Gastroesophageal sphincter (tissue), 4 donors: ENCODE data around the gene TAS2R39. TPM values are rescaled to one million over a fixed set of nuclear protein-coding genes. Genes with fewer than 3 reads are reported as not detected.

Source experiments
- ATAC-seq: fragments of 150-250 bp; one replicate; pipeline ENCODE4 v1.9.1; 2016; ENCODE audit warnings: mild to moderate bottlenecking, moderate library complexity
- H3K27ac ChIP-seq, 4 donors: fragments of 200-600 bp; sonication (generic) in 3 of 4; 1 replicate in 3 of 4; 2 replicates in 1 of 4; pipeline ENCODE4 v1.5.1; 2016 to 2019
- H3K27me3 ChIP-seq: fragments of 200-600 bp; sonication (generic); one replicate; pipeline ENCODE4 v1.5.1; 2019
- H3K36me3 ChIP-seq, 2 donors: fragments of 200-600 bp; sonication (generic); one replicate each; pipeline ENCODE4 v1.5.1; 2019; ENCODE audit warnings: control low read depth in 1 of 2
- H3K4me1 ChIP-seq, 3 donors: fragments of 200-600 bp; sonication (generic); 1 replicate in 2 of 3; 2 replicates in 1 of 3; pipeline ENCODE4 v1.5.1; 2016 to 2019; ENCODE audit warnings: control low read depth in 2 of 3
- H3K4me3 ChIP-seq, 2 donors: fragments of 200-600 bp; sonication (generic); one replicate each; pipeline ENCODE4 v1.5.1; 2019; ENCODE audit warnings: mild to moderate bottlenecking in 1 of 2, moderate library complexity in 1 of 2
- H3K9me3 ChIP-seq, 3 donors: fragments of 200-600 bp; sonication (generic); one replicate each; pipeline ENCODE4 v1.5.1; 2017 to 2019; ENCODE audit warnings: control low read depth in 2 of 3
- EP300 ChIP-seq: sonication (generic); formaldehyde crosslinking; IDR thresholded peaks from one replicate; pipeline ENCODE4 v1.6.1; 2017; ENCODE audit warnings: antibody characterized with exemption, mild to moderate bottlenecking
- POLR2A ChIP-seq, 2 donors: fragments of 450-650 bp; IDR thresholded peaks; one replicate each; pipeline ENCODE4 v1.6.1; 2017; ENCODE audit warnings: antibody characterized with exemption in 2 of 2, mild to moderate bottlenecking in 2 of 2, moderate library complexity in 1 of 2
- POLR2AphosphoS5 ChIP-seq: sonication (generic); formaldehyde crosslinking; IDR thresholded peaks from one replicate; pipeline ENCODE4 v1.6.1; 2017; ENCODE audit warnings: antibody characterized with exemption
- WGBS, 2 donors: methylation state at CpG; one replicate each; pipeline ENCODE4 v1.1.5; 2018; ENCODE audit warnings: low coverage in 1 of 2; 5-methylcytosine and 5-hydroxymethylcytosine counted together
- total RNA-seq, 4 donors: library from RNA; depleted of rRNA; stranded (reverse); fragments of >200 nt; gene quantifications; one replicate each; pipeline ENCODE4 v1.1.0, GENCODE V29; 2016
- TF ChIP-seq, protein P1 (sequence below), 4 experiments: fragments of 200-600 bp in 2 of 4; fragments of 450-650 bp in 2 of 4; sonication (generic) in 1 of 4; IDR thresholded peaks; one replicate each; pipeline ENCODE4 v1.5.1; 2017 to 2019; ENCODE audit warnings: antibody characterized with exemption in 4 of 4, mild to moderate bottlenecking in 2 of 4, moderate library complexity in 2 of 4

The TAS2R39 gene
- total RNA-seq, 4 donors from 2014 or later, result not detected

DNA sequence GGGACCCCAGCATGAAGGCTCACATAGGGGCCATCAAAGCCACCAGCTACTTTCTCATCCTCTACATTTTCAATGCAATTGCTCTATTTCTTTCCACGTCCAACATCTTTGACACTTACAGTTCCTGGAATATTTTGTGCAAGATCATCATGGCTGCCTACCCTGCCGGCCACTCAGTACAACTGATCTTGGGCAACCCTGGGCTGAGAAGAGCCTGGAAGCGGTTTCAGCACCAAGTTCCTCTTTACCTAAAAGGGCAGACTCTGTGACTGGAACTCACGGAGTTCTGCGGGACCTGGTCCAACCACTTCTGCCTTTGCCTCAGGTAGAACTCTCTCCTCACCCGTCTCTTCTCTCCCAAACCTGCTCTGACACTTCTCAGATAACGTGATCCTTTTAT, 39.6 kb downstream of the TAS2R39 start:
- Histone ChIP-seq H3K4me3 (no peak overlapping the region), H3K36me3 (no peaks in the 10 kb centered on the region), H3K27ac (no peak overlapping the region), H3K9me3 (no peaks in the 10 kb centered on the region), H3K4me1 (peaks cover 0 to 7% (median 5%) of the 10 kb centered on the region in 3 donors), H3K27me3 (no peaks in the 10 kb centered on the region)
- 62 to 77% methylated on average over 6 to 7 of the region's 7 CpGs for WGBS, 2 donors
- TF ChIP-seq EP300, result no peak
- no peak for ATAC-seq

DNA sequence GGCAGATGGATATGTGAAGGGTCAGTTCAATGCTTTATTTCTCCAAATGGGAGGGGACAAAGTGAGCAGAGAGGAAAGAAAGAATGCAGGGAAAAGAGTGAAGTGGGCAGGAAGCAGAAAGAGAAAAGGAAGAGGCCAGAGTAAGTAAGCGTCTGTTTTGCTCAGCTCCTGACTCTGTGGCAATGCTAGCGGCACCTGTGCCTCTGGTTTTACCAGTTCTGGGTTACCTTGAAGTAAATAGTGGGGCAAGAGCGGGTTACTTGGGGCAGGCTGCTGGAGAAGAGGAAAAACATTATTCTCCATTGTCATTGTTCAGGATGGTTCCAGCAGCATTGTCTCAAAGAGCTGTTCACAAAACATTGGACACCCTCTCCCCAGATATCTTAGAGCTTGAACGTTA, 40.6 kb downstream of the TAS2R39 start:
- WGBS, 2 donors, result 83 to 88% methylated on average over 3 to 4 of the region's 4 CpGs
- H3K4me1 ChIP-seq, result peaks cover 0 to 11% (median 6%) of the 10 kb centered on the region in 3 donors
- H3K27ac ChIP-seq, result no peak overlapping the region
- no peak for TF ChIP-seq POLR2AphosphoS5
- TF ChIP-seq, protein P1, sequence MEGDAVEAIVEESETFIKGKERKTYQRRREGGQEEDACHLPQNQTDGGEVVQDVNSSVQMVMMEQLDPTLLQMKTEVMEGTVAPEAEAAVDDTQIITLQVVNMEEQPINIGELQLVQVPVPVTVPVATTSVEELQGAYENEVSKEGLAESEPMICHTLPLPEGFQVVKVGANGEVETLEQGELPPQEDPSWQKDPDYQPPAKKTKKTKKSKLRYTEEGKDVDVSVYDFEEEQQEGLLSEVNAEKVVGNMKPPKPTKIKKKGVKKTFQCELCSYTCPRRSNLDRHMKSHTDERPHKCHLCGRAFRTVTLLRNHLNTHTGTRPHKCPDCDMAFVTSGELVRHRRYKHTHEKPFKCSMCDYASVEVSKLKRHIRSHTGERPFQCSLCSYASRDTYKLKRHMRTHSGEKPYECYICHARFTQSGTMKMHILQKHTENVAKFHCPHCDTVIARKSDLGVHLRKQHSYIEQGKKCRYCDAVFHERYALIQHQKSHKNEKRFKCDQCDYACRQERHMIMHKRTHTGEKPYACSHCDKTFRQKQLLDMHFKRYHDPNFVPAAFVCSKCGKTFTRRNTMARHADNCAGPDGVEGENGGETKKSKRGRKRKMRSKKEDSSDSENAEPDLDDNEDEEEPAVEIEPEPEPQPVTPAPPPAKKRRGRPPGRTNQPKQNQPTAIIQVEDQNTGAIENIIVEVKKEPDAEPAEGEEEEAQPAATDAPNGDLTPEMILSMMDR (IDR thresholded peaks at IDR 0.05), result no peak
- no peak overlapping the region for H3K4me3 ChIP-seq
- ATAC-seq, result no peak
- H3K9me3 ChIP-seq, result no peaks in the 10 kb centered on the region
- no peaks in the 10 kb centered on the region for H3K36me3 ChIP-seq
- no peaks in the 10 kb centered on the region for H3K27me3 ChIP-seq

DNA sequence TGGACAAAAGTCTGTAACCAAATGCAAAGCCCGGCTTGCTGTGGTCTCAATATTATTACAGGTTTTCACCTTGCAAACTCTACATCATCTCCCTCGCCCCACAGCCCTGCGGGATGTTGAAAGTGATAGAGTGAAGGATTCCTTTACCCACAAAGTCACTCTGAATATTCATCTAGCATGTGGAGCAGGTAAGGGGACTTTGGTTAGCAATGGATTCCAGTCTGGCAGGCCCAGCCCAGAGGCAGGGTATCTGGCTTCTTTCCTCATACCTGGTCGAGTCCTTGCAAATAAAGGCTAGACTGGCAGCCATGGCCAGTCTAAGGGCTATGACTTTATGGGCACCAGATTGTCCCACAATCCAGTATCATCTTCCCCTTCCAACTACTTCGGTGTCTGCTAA, 41.8 kb downstream of the TAS2R39 start:
- Histone ChIP-seq H3K36me3 (no peaks in the 10 kb centered on the region), H3K9me3 (no peaks in the 10 kb centered on the region), H3K27ac (no peak overlapping the region), H3K4me1 (peaks cover 0 to 11% (median 6%) of the 10 kb centered on the region in 3 donors), H3K4me3 (no peak overlapping the region), H3K27me3 (no peaks in the 10 kb centered on the region)
- TF ChIP-seq EP300 (no peak), POLR2A (IDR thresholded peaks at IDR 0.05) (no peak), POLR2AphosphoS5 (no peak)
- TF ChIP-seq, protein P1 (IDR thresholded peaks at IDR 0.05), result no peak
- no peak for ATAC-seq
- WGBS, 2 donors, result 83 to 97% methylated on average over 3 to 5 of the region's 5 CpGs

DNA sequence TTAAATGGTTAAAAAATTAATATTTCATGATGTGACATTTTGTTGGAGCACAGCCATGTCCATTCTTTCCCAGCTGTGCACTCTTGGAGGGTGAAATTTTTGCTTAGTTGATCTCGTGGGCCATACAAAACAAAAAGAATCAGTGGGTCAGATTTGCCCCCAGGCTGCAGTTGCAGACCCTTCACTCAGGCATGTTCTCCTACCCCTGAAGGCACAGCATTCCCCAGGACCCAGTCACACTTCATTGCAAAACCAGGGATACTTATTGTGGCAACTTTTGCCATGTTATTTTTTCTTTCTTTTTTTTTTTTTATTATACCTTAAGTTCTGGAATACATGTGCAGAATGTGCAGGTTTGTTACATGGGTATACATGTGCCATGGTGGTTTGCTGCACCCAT, 44.6 kb downstream of the TAS2R39 start:
- TF ChIP-seq EP300 (no peak), POLR2AphosphoS5 (no peak), POLR2A (IDR thresholded peaks at IDR 0.05) (no peak)
- TF ChIP-seq, protein P1 (IDR thresholded peaks at IDR 0.05), result no peak
- Histone ChIP-seq H3K4me3 (no peak overlapping the region), H3K27ac (no peak overlapping the region), H3K9me3 (no peaks in the 10 kb centered on the region), H3K4me1 (peaks cover 0 to 11% (median 6%) of the 10 kb centered on the region in 3 donors), H3K36me3 (no peaks in the 10 kb centered on the region), H3K27me3 (no peaks in the 10 kb centered on the region)
- no peak for ATAC-seq
- WGBS, 2 donors, result 13 to 20% methylated on average over 1 of the region's 1 CpG

DNA sequence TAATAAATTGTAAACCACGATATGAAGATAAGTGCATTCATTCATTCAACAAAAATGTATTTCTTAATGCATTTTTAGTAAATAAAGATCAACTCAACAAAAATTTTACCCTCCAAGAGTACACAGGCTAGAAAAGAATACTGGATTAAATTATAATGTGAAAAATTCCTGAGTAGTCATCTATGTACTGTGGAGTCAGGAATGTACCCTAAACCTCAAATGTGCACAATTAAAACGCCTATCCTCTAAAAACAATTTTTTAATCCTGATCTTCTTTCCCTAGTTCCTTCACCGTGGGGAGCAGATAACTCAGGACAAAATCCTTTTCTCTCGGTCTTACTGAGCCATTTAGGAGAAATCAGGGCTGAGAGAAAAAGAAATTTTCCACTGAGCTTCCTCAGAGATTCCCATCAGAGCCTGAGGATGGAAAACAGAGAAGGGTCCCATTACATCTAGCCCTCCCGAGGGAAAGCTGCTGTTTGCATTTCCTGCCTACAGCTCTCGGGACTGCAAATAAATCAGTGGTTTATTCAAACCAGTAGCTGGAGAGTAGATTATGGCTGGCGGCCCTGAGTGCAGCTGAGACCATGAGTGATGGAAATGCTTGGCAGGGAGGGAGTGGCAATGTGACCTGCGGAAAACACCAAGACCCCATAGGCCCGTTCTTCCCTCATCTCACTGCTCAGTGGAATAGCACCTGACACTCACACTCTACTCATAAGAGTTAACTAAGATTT, 46.0 kb downstream of the TAS2R39 start:
- Histone ChIP-seq H3K9me3 (no peaks in the 10 kb centered on the region), H3K4me1 (peaks cover 0 to 11% (median 6%) of the 10 kb centered on the region in 3 donors), H3K36me3 (no peaks in the 10 kb centered on the region), H3K4me3 (no peak overlapping the region), H3K27ac (no peak overlapping the region), H3K27me3 (no peaks in the 10 kb centered on the region)
- TF ChIP-seq, protein P1 (IDR thresholded peaks at IDR 0.05), result no peak
- no peak for TF ChIP-seq EP300
- no peak for TF ChIP-seq POLR2A (IDR thresholded peaks at IDR 0.05)
- no peak for TF ChIP-seq POLR2AphosphoS5
- WGBS, 2 donors, result 36 to 59% methylated on average over 6 to 8 of the region's 9 CpGs
- ATAC-seq, result no peak
